Duodenal mucosa (tissue), 2 donors: ENCODE measurements around the gene LPCAT3.

ENCODE experiments used
- H3K27ac ChIP-seq: one replicate; pipeline ENCODE4 v1.7.0; 2013; ENCODE audit warnings: low read depth, low read length
- H3K27me3 ChIP-seq, 2 donors: one replicate each; pipeline ENCODE4 v1.7.0; 2013; ENCODE audit warnings: low read length in 2 of 2, control low read depth in 1 of 2; ENCODE audit not compliant: insufficient read depth in 2 of 2, control insufficient read depth in 1 of 2
- H3K36me3 ChIP-seq, 2 donors: one replicate each; pipeline ENCODE4 v1.7.0; 2013; ENCODE audit warnings: low read length in 2 of 2, control low read depth in 1 of 2; ENCODE audit not compliant: insufficient read depth in 2 of 2, control insufficient read depth in 1 of 2
- H3K4me1 ChIP-seq, 2 donors: one replicate each; pipeline ENCODE4 v1.7.0; 2013; ENCODE audit warnings: low read length in 2 of 2, control low read depth in 1 of 2; ENCODE audit not compliant: insufficient read depth in 2 of 2, control insufficient read depth in 1 of 2
- H3K4me3 ChIP-seq, 2 donors: one replicate each; pipeline ENCODE4 v1.7.0; 2013; ENCODE audit warnings: low read length in 2 of 2, low read depth in 1 of 2
- H3K9ac ChIP-seq, 2 donors: one replicate each; pipeline ENCODE4 v1.7.0; 2013; ENCODE audit warnings: low read length in 2 of 2, low read depth in 1 of 2
- H3K9me3 ChIP-seq, 2 donors: one replicate each; pipeline ENCODE4 v1.7.0; 2013; ENCODE audit warnings: low read length in 2 of 2, control low read depth in 1 of 2; ENCODE audit not compliant: control insufficient read depth in 1 of 2

The LPCAT3 gene

GRCh38 chr12:6941782-6942181 is 76.5 kb downstream of the LPCAT3 start:
- Histone ChIP-seq H3K9me3 (no peaks in the 10 kb centered on the region), H3K4me1 (peaks cover 27 to 55% of the 10 kb centered on the region in 2 donors), H3K27me3 (no peaks in the 10 kb centered on the region), H3K4me3 (no peak overlapping the region), H3K9ac (no peak overlapping the region), H3K36me3 (peaks cover 9 to 20% of the 10 kb centered on the region in 2 donors), H3K27ac (no peak overlapping the region)

DNA sequence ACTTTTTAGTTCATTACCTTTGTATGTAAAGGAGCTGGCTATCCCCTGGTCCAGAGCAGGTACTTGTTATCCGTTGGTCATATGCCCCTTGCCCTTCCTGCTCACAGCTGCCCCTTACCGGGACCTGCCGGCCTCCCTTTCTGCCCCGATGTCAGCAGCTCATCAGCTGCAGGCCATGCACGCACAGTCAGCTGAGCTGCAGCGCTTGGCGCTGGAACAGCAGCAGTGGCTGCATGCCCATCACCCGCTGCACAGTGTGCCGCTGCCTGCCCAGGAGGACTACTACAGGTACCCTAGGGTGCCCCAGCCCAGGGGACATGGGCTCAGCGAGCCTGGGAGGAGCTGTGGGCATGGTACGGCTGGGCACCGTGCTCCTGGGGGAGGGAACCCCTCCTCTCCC is 77.0 kb downstream of the LPCAT3 start:
- H3K4me1 ChIP-seq: peaks cover 25 to 53% of the 10 kb centered on the region in 2 donors
- H3K9ac ChIP-seq: peak overlapping the region in 1 of 2 donors; percentile 28
- no peaks in the 10 kb centered on the region for H3K27me3 ChIP-seq
- peaks cover 9 to 25% of the 10 kb centered on the region in 2 donors for H3K36me3 ChIP-seq
- H3K9me3 ChIP-seq: no peaks in the 10 kb centered on the region
- H3K27ac ChIP-seq: no peak overlapping the region
- no peak overlapping the region for H3K4me3 ChIP-seq

- Histone ChIP-seq H3K27me3 (no peaks in the 10 kb centered on the region), H3K4me3 (no peak overlapping the region), H3K9ac (no peak overlapping the region), H3K27ac (no peak overlapping the region), H3K36me3 (peaks cover 17 to 46% of the 10 kb centered on the region in 2 donors), H3K4me1 (peaks cover 10 to 32% of the 10 kb centered on the region in 2 donors), H3K9me3 (no peaks in the 10 kb centered on the region)
These were observed 79.1 kb downstream of the LPCAT3 start for GRCh38 chr12:6939191-6939540.

- H3K27me3 ChIP-seq: no peaks in the 10 kb centered on the region
- H3K9ac ChIP-seq: peak overlapping the region in 1 of 2 donors; percentile 82
- peaks cover 17 to 52% of the 10 kb centered on the region in 2 donors for H3K36me3 ChIP-seq
- H3K9me3 ChIP-seq: no peaks in the 10 kb centered on the region
- no peak overlapping the region for H3K27ac ChIP-seq
- peaks cover 10 to 31% of the 10 kb centered on the region in 2 donors for H3K4me1 ChIP-seq
- H3K4me3 ChIP-seq: no peak overlapping the region
These were observed 79.7 kb downstream of the LPCAT3 start for GRCh38 chr12:6938353-6939190.

DNA sequence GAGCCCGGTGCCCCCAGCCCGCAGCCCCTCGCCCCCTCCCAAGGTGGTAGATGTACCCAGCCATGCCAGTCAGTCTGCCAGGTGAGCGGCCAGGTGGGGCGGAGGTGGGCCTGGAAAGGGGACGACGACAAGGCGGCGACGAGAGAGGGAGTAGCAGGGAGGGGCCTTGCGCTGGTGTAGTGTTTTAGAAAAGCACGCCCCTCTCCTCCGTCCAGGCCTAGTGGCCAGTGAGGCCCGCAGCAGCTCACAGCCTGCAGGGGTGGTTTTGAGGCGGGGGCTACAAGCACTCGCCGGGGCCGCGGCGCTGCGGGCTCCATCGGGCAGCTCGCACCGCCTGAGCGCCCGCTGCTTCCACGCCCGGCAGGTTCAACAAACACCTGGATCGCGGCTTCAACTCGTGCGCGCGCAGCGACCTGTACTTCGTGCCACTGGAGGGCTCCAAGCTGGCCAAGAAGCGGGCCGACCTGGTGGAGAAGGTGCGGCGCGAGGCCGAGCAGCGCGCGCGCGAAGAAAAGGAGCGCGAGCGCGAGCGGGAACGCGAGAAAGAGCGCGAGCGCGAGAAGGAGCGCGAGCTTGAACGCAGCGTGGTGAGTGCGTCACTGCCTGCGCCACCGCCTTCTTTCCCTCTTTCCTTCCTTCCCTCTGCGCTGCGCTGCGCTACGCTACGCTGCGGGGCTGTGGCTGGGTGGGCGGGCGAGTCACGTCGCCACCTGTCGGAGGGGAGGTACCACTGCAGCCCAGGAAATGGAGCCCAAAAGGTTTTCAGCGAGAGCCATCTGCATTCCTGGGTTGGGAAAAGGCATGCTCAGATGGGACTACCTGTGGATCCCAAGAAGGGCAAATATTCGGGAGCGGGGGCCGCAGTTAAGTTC is 80.6 kb downstream of the LPCAT3 start:
- H3K4me3 ChIP-seq: peak overlapping the region; percentile 79 to 81
- H3K36me3 ChIP-seq: peaks cover 17 to 58% of the 10 kb centered on the region in 2 donors
- peaks cover 10 to 27% of the 10 kb centered on the region in 2 donors for H3K4me1 ChIP-seq
- peak overlapping the region; percentile 88 for H3K27ac ChIP-seq
- peak overlapping the region; percentile 78 to 82 for H3K9ac ChIP-seq
- no peaks in the 10 kb centered on the region for H3K9me3 ChIP-seq
- no peaks in the 10 kb centered on the region for H3K27me3 ChIP-seq

GRCh38 chr12:6936636-6937480 is 81.4 kb downstream of the LPCAT3 start:
- H3K27ac ChIP-seq: peak overlapping the region; percentile 88
- H3K36me3 ChIP-seq: peaks cover 17 to 58% of the 10 kb centered on the region in 2 donors
- peaks cover 10 to 25% of the 10 kb centered on the region in 2 donors for H3K4me1 ChIP-seq
- H3K9me3 ChIP-seq: no peaks in the 10 kb centered on the region
- peak overlapping the region; percentile 78 to 82 for H3K9ac ChIP-seq
- peak overlapping the region; percentile 79 to 81 for H3K4me3 ChIP-seq
- H3K27me3 ChIP-seq: no peaks in the 10 kb centered on the region

DNA sequence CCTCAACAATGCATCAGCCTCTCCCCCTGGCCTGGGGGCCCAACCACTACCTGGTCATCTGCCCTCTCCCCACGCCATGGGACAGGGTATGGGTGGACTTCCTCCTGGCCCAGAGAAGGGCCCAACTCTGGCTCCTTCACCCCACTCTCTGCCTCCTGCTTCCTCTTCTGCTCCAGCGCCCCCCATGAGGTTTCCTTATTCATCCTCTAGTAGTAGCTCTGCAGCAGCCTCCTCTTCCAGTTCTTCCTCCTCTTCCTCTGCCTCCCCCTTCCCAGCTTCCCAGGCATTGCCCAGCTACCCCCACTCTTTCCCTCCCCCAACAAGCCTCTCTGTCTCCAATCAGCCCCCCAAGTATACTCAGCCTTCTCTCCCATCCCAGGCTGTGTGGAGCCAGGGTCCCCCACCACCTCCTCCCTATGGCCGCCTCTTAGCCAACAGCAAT is 82.1 kb downstream of the LPCAT3 start:
- Histone ChIP-seq H3K27ac (no peak overlapping the region), H3K9ac (no peak overlapping the region), H3K27me3 (no peaks in the 10 kb centered on the region), H3K4me1 (peaks cover 10 to 26% of the 10 kb centered on the region in 2 donors), H3K4me3 (no peak overlapping the region), H3K9me3 (no peaks in the 10 kb centered on the region), H3K36me3 (peaks cover 12 to 53% of the 10 kb centered on the region in 2 donors)

DNA sequence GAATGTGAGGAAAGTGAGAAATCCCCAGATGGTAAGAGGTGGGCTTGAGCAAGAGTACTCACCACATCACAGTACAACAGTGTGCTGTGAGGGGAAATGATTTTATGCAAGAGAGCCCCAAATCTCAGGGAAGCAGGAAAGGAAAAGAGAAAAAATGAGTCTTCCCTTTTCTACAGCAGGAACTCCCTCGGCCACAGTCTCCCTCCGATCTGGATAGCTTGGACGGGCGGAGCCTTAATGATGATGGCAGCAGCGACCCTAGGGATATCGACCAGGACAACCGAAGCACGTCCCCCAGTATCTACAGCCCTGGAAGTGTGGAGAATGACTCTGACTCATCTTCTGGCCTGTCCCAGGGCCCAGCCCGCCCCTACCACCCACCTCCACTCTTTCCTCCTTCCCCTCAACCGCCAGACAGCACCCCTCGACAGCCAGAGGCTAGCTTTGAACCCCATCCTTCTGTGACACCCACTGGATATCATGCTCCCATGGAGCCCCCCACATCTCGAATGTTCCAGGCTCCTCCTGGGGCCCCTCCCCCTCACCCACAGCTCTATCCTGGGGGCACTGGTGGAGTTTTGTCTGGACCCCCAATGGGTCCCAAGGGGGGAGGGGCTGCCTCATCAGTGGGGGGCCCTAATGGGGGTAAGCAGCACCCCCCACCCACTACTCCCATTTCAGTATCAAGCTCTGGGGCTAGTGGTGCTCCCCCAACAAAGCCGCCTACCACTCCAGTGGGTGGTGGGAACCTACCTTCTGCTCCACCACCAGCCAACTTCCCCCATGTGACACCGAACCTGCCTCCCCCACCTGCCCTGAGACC is 82.7 kb downstream of the LPCAT3 start:
- no peak overlapping the region for H3K27ac ChIP-seq
- no peak overlapping the region for H3K9ac ChIP-seq
- H3K36me3 ChIP-seq: peaks cover 8 to 46% of the 10 kb centered on the region in 2 donors
- H3K4me1 ChIP-seq: peaks cover 14 to 31% of the 10 kb centered on the region in 2 donors
- no peaks in the 10 kb centered on the region for H3K27me3 ChIP-seq
- H3K9me3 ChIP-seq: no peaks in the 10 kb centered on the region
- no peak overlapping the region for H3K4me3 ChIP-seq

DNA sequence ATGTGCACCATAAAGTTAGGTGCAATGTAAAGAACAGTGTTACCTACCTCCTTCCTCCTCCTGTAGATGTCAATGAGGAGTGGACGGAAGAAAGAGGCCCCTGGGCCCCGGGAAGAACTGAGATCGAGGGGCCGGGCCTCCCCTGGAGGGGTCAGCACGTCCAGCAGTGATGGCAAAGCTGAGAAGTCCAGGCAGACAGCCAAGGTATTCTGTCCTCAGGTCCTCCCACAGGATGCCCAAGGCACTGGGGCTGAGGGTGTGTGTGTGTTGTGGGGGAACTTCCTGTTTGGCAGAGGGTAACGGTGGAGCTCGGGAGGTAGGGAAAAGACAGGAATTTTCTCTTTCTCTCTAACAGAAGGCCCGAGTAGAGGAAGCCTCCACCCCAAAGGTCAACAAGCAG is 84.2 kb downstream of the LPCAT3 start:
- H3K36me3 ChIP-seq: peaks cover 8 to 40% of the 10 kb centered on the region in 2 donors
- peaks cover 26 to 43% of the 10 kb centered on the region in 2 donors for H3K4me1 ChIP-seq
- no peaks in the 10 kb centered on the region for H3K27me3 ChIP-seq
- no peaks in the 10 kb centered on the region for H3K9me3 ChIP-seq
- no peak overlapping the region for H3K27ac ChIP-seq
- H3K9ac ChIP-seq: no peak overlapping the region
- no peak overlapping the region for H3K4me3 ChIP-seq
